GM12874 (cell line): ENCODE data around the gene GOLGA5.

Source experiments
- CTCF ChIP-seq: IDR thresholded peaks from 2 replicates; pipeline ENCODE4 v1.5.1; 2011; ENCODE audit warnings: low read depth, mild to moderate bottlenecking, control low read depth, low read length, moderate library complexity; ENCODE audit not compliant: insufficient read depth

GOLGA5 gene

GRCh38 chr14:92793709-92794546, at the start of gene GOLGA5:
GOLGA5 (plus strand) TSS chr14:92794305; CDS start chr14:92797438, 3,133 bp downstream.
- no peak for TF ChIP-seq CTCF

- no peak for TF ChIP-seq CTCF
Observed at GRCh38 chr14:92747701-92748258, 46.3 kb upstream of the GOLGA5 start.

GRCh38 chr14:92748259-92749016, 45.7 kb upstream of the GOLGA5 start, which contains the start of gene LGMN:
LGMN (minus strand) TSS chr14:92748627; CDS start chr14:92732786, 15,841 bp downstream.
- TF ChIP-seq CTCF = no peak

- TF ChIP-seq CTCF = no peak
Observed at GRCh38 chr14:92750994-92751400, 43.1 kb upstream of the GOLGA5 start.

- TF ChIP-seq CTCF = no peak
Observed at GRCh38 chr14:92751819-92752218, 42.3 kb upstream of the GOLGA5 start.

GRCh38 chr14:92753250-92753649, 40.9 kb upstream of the GOLGA5 start:
- TF ChIP-seq CTCF = no peak

GRCh38 chr14:92754966-92755365, 39.1 kb upstream of the GOLGA5 start:
- no peak for TF ChIP-seq CTCF
